Measurements from ENCODE around the gene EIF4A3. TPM values are rescaled to one million over a fixed set of nuclear protein-coding genes. Genes with fewer than 3 reads are reported as not detected.

Gene EIF4A3
- total and polyA plus RNA-seq, 9 of the 15 experiments (the other 6 are each of a cell fraction or from before 2014, with no cell fraction given) = 62.7 to 171 (median 127) TPM

DNA sequence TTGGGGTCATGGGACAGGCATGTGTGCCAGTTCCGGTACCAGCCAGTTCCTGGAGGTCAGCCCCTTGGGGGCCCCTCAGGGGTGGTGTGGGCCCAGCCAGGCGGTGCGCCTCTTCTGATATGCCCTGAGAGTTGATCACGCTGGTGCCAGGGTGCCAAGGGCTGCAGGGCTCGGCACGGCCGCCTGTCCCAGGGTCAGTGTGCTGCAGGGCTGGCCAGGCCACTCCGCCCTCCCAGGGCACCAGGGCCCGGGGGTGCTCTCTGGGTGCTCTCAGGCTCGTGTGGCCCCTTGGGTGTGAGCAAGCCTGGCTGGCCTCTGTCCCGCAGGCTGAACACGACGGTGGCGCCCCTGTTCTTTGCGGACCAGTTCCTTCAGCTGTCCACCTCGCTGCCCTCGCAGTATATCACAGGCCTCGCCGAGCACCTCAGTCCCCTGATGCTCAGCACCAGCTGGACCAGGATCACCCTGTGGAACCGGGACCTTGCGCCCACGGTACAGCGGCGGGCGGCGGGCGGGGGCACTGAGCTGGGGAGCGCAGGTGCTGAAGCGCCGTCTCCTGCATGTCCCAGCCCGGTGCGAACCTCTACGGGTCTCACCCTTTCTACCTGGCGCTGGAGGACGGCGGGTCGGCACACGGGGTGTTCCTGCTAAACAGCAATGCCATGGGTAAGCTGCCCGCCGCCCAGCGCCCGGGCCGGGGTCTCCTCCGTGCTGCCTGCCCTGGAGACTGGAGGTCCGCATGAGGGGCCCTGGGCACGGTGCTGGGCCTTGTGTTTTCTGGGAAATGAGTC lies 39.5 kb downstream of the EIF4A3 start:
- CTCF ChIA-PET (ENCODE audit: low intra/inter-chr PET ratio) = no interaction called here
- FAIRE-seq = no peak
- POLR2A ChIA-PET = interaction anchor here (1.1 kb wide), 1 partner anchor 8 kb away, joined by 4 read pairs; no protein-coding TSS in a partner anchor
- no peak overlapping the region for H2AFZ ChIP-seq (ENCODE audit: low read depth, low read length)
- H4K20me1 ChIP-seq (replicated peaks; ENCODE audit: control insufficient read depth, insufficient read depth, low read length) = peaks cover 4% of the 10 kb centered on the region; the same call in 1 of the 2 replicates
- H3K9ac ChIP-seq (ENCODE audit: insufficient read depth in 1 of 2, low read depth in 2 of 2, low read length in 2 of 2) = peak overlapping the region in 1 of 2 experiments; percentile 17; a peak in 1 of 4 replicates
- H3K36me3 ChIP-seq (ENCODE audit: control insufficient read depth, insufficient read depth, low read length) = no peaks in the 10 kb centered on the region
- 23% methylated on average over 35 of the region's 46 CpGs for WGBS (ENCODE audit: insufficient coverage, low coverage, missing lambda C conversion rate)
- no peaks in the 10 kb centered on the region for H3K9me1 ChIP-seq (ENCODE audit: control insufficient read depth, insufficient read depth, low read length)
- ATAC-seq = no peak
- peaks cover 39 to 70% of the 10 kb centered on the region in 2 experiments for H3K27me3 ChIP-seq (ENCODE audit: control insufficient read depth in 2 of 2, insufficient read depth in 2 of 2, low read length in 2 of 2)
- no peaks in the 10 kb centered on the region for H3K79me2 ChIP-seq (ENCODE audit: control insufficient read depth, insufficient read depth, low read length)
- in situ Hi-C loops (cut with MboI) = no loop called here
- peaks cover 4 to 59% of the 10 kb centered on the region in 2 experiments; a peak in 4 of 5 replicates for H3K4me1 ChIP-seq (replicated peaks in 1 of 2; ENCODE audit: control insufficient read depth in 2 of 2, insufficient read depth in 2 of 2, low read length in 2 of 2)
- H3K27ac ChIP-seq (ENCODE audit: extremely low read depth, low read depth, low read length) = no peak overlapping the region
- no peak overlapping the region for H3K4me3 ChIP-seq
- DNase-seq (ENCODE audit: extremely low read depth in 1 of 4, low spot score in 3 of 4) = no peak
- H3K9me3 ChIP-seq (replicated peaks; ENCODE audit: control insufficient read depth, insufficient read depth, low read depth, low read length) = no peaks in the 10 kb centered on the region
- BruUV-seq (replicated peaks) = no TSS peak
- no peak overlapping the region for H3K4me2 ChIP-seq (ENCODE audit: insufficient read depth, low read length)
- intact Hi-C loops (cut with micrococcal nuclease) = loop anchor here (10.0 kb wide), 1 partner anchor 77 kb away; no protein-coding TSS in a partner anchor
- TF ChIP-seq BRF1 (IDR thresholded peaks at IDR 0.05; ENCODE audit: borderline replicate concordance, extremely low read depth, insufficient read length) = no peak
- TF ChIP-seq CBX3 (IDR thresholded peaks at IDR 0.05; ENCODE audit: borderline replicate concordance in 1 of 2, low read length in 2 of 2) = no peak
- TF ChIP-seq SMC3 (conservative IDR thresholded peaks at IDR 0.05; ENCODE audit: insufficient read depth, low read depth, low read length) = no peak
- TF ChIP-seq HMGN3 (IDR thresholded peaks at IDR 0.05; ENCODE audit: borderline replicate concordance, extremely low read depth, insufficient read length, low read depth, low read length) = no peak
- TF ChIP-seq, protein P1, sequence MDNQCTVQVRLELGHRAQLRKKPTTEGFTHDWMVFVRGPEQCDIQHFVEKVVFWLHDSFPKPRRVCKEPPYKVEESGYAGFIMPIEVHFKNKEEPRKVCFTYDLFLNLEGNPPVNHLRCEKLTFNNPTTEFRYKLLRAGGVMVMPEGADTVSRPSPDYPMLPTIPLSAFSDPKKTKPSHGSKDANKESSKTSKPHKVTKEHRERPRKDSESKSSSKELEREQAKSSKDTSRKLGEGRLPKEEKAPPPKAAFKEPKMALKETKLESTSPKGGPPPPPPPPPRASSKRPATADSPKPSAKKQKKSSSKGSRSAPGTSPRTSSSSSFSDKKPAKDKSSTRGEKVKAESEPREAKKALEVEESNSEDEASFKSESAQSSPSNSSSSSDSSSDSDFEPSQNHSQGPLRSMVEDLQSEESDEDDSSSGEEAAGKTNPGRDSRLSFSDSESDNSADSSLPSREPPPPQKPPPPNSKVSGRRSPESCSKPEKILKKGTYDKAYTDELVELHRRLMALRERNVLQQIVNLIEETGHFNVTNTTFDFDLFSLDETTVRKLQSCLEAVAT (IDR thresholded peaks at IDR 0.05) = no peak
- no peak for TF ChIP-seq ZNF655 (CRISPR knock-in tag; IDR thresholded peaks at IDR 0.05)
- no peak for TF ChIP-seq FOXA3 (CRISPR knock-in tag; conservative IDR thresholded peaks at IDR 0.05 in 1 of 2, IDR thresholded peaks at IDR 0.05 in 1 of 2)
- no peak for TF ChIP-seq ILK (tag; IDR thresholded peaks at IDR 0.05; ENCODE audit: borderline replicate concordance, low read depth)
- no peak for TF ChIP-seq FOS (IDR thresholded peaks at IDR 0.05; ENCODE audit: extremely low read depth, insufficient read length)
- no peak for TF ChIP-seq ZNF212 (CRISPR knock-in tag; IDR thresholded peaks at IDR 0.05)
- no peak for TF ChIP-seq ADNP (tag; IDR thresholded peaks at IDR 0.05)
- no peak for TF ChIP-seq XRCC5 (IDR thresholded peaks at IDR 0.05; ENCODE audit: low read depth, low read length)
- TF ChIP-seq ZBTB1 (CRISPR knock-in tag; IDR thresholded peaks at IDR 0.05; ENCODE audit: borderline replicate concordance, low read depth) = no peak
- TF ChIP-seq HDAC6 (IDR thresholded peaks at IDR 0.05; ENCODE audit: low read depth, low read length) = no peak
- TF ChIP-seq CREB1 (IDR thresholded peaks at IDR 0.05) = no peak
- no peak for TF ChIP-seq CREB1 (CRISPR knock-in tag; IDR thresholded peaks at IDR 0.05)
